ENCODE results near the gene NFATC3.

NFATC3 gene

GRCh38 chr16:68046106-68046505 lies 39.1 kb upstream of the NFATC3 start:
- Histone ChIP-seq H3K27ac (replicated peaks) (no peak overlapping the region), H3K27me3 (ENCODE audit: insufficient read depth, poor library complexity, severe bottlenecking) (no peaks in the 10 kb centered on the region), H3K4me3 (replicated peaks; ENCODE audit: insufficient read depth, low read length) (no peak overlapping the region)
- TF ChIP-seq SPI1 (IDR thresholded peaks at IDR 0.05; ENCODE audit: borderline replicate concordance, low read depth), result no peak
- TF ChIP-seq, protein P1, sequence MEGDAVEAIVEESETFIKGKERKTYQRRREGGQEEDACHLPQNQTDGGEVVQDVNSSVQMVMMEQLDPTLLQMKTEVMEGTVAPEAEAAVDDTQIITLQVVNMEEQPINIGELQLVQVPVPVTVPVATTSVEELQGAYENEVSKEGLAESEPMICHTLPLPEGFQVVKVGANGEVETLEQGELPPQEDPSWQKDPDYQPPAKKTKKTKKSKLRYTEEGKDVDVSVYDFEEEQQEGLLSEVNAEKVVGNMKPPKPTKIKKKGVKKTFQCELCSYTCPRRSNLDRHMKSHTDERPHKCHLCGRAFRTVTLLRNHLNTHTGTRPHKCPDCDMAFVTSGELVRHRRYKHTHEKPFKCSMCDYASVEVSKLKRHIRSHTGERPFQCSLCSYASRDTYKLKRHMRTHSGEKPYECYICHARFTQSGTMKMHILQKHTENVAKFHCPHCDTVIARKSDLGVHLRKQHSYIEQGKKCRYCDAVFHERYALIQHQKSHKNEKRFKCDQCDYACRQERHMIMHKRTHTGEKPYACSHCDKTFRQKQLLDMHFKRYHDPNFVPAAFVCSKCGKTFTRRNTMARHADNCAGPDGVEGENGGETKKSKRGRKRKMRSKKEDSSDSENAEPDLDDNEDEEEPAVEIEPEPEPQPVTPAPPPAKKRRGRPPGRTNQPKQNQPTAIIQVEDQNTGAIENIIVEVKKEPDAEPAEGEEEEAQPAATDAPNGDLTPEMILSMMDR (IDR thresholded peaks at IDR 0.05; ENCODE audit: insufficient read depth, low read length), result no peak
- no peak for TF ChIP-seq GABPA (IDR thresholded peaks at IDR 0.05; ENCODE audit: low read depth)
- no peak for TF ChIP-seq POLR2AphosphoS5 (IDR thresholded peaks at IDR 0.05; ENCODE audit: low read depth)
- TF ChIP-seq, protein P2, sequence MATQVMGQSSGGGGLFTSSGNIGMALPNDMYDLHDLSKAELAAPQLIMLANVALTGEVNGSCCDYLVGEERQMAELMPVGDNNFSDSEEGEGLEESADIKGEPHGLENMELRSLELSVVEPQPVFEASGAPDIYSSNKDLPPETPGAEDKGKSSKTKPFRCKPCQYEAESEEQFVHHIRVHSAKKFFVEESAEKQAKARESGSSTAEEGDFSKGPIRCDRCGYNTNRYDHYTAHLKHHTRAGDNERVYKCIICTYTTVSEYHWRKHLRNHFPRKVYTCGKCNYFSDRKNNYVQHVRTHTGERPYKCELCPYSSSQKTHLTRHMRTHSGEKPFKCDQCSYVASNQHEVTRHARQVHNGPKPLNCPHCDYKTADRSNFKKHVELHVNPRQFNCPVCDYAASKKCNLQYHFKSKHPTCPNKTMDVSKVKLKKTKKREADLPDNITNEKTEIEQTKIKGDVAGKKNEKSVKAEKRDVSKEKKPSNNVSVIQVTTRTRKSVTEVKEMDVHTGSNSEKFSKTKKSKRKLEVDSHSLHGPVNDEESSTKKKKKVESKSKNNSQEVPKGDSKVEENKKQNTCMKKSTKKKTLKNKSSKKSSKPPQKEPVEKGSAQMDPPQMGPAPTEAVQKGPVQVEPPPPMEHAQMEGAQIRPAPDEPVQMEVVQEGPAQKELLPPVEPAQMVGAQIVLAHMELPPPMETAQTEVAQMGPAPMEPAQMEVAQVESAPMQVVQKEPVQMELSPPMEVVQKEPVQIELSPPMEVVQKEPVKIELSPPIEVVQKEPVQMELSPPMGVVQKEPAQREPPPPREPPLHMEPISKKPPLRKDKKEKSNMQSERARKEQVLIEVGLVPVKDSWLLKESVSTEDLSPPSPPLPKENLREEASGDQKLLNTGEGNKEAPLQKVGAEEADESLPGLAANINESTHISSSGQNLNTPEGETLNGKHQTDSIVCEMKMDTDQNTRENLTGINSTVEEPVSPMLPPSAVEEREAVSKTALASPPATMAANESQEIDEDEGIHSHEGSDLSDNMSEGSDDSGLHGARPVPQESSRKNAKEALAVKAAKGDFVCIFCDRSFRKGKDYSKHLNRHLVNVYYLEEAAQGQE (IDR thresholded peaks at IDR 0.05; ENCODE audit: insufficient replicate concordance, low read depth), result no peak
- no peak for DNase-seq (ENCODE audit: low read depth in 1 of 2, low spot score in 1 of 2)

- no peak for DNase-seq (ENCODE audit: low read depth in 1 of 2, low spot score in 1 of 2)
- H3K27ac ChIP-seq (replicated peaks), result no peak overlapping the region
- H3K4me3 ChIP-seq (replicated peaks; ENCODE audit: insufficient read depth, low read length), result no peak overlapping the region
- no peaks in the 10 kb centered on the region for H3K27me3 ChIP-seq (ENCODE audit: insufficient read depth, poor library complexity, severe bottlenecking)
- no peak for TF ChIP-seq POLR2AphosphoS5 (IDR thresholded peaks at IDR 0.05; ENCODE audit: low read depth)
- TF ChIP-seq GABPA (IDR thresholded peaks at IDR 0.05; ENCODE audit: low read depth), result no peak
- TF ChIP-seq, protein P1 (IDR thresholded peaks at IDR 0.05; ENCODE audit: insufficient read depth, low read length), result no peak
- TF ChIP-seq, protein P2 (IDR thresholded peaks at IDR 0.05; ENCODE audit: insufficient replicate concordance, low read depth), result no peak
- no peak for TF ChIP-seq SPI1 (IDR thresholded peaks at IDR 0.05; ENCODE audit: borderline replicate concordance, low read depth)
These were observed 37.2 kb upstream of the NFATC3 start for GRCh38 chr16:68047987-68048386.

DNA sequence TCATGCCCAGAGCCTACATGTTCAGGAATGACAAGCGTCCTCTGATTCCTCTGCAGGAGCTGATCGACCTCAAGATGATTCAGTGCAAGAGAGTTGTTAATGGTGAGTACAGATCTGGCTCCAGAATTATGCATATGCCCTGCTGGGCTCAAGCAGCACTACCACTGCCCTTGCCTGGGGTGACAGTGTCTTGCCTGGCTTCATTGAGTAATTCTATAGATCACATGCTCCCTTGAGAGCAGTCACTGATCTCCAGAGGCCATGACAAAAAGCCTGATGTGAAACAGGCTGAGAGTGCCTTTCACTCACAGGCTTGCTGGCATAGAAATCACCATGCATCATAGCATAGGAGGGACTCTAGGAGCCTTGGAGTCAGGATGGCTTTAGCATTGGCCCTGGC lies 35.7 kb upstream of the NFATC3 start:
- Histone ChIP-seq H3K4me3 (replicated peaks; ENCODE audit: insufficient read depth, low read length) (no peak overlapping the region), H3K27me3 (ENCODE audit: insufficient read depth, poor library complexity, severe bottlenecking) (no peaks in the 10 kb centered on the region), H3K27ac (replicated peaks) (no peak overlapping the region)
- no peak for TF ChIP-seq GABPA (IDR thresholded peaks at IDR 0.05; ENCODE audit: low read depth)
- TF ChIP-seq SPI1 (IDR thresholded peaks at IDR 0.05; ENCODE audit: borderline replicate concordance, low read depth), result no peak
- TF ChIP-seq, protein P2 (IDR thresholded peaks at IDR 0.05; ENCODE audit: insufficient replicate concordance, low read depth), result no peak
- TF ChIP-seq POLR2AphosphoS5 (IDR thresholded peaks at IDR 0.05; ENCODE audit: low read depth), result no peak
- TF ChIP-seq, protein P1 (IDR thresholded peaks at IDR 0.05; ENCODE audit: insufficient read depth, low read length), result no peak
- peak in 1 of 2 experiments; percentile 20 for DNase-seq (ENCODE audit: low read depth in 1 of 2, low spot score in 1 of 2)

All from HL-60 (cell line).